NCI-H446 treated with DMSO at 0.1 percent for 48 hours (cell line): Measurements from ENCODE around the gene MALL.
"Not testable (repeated sequence)": the region's sequence is repeated elsewhere in the genome, so short reads cannot be mapped to it uniquely, and the experiment has no call there.

Experiments
- DNase-seq: peaks from one replicate; lab custom pipeline; 2025; lab: John Stamatoyannopoulos, UW

The MALL gene

GRCh38 chr2:110050222-110050621, 65.4 kb downstream of the MALL start:
- DNase-seq: not testable (repeated sequence)

GRCh38 chr2:110049769-110050168, 65.9 kb downstream of the MALL start:
- not testable (repeated sequence) for DNase-seq

GRCh38 chr2:110048255-110049197, 67.1 kb downstream of the MALL start:
- DNase-seq: not testable (repeated sequence)

GRCh38 chr2:110047225-110047624, 68.4 kb downstream of the MALL start:
- DNase-seq: not testable (repeated sequence)

GRCh38 chr2:110041941-110042660, 73.5 kb downstream of the MALL start:
- not testable (repeated sequence) for DNase-seq

GRCh38 chr2:110037336-110037735, 78.3 kb downstream of the MALL start:
- DNase-seq: not testable (repeated sequence)

GRCh38 chr2:110035384-110035783, 80.2 kb downstream of the MALL start:
- DNase-seq: not testable (repeated sequence)

GRCh38 chr2:110034935-110035334, 80.7 kb downstream of the MALL start:
- DNase-seq: not testable (repeated sequence)
